GM23248 (cell line): ENCODE measurements around the gene CD1D.

Source experiments
- EZH2 ChIP-seq: fragments of 200-600 bp; sonication (generic); IDR thresholded peaks from 2 replicates; pipeline ENCODE4 v1.6.1; 2018; ENCODE audit warnings: antibody characterized with exemption, mild to moderate bottlenecking; ENCODE audit not compliant: insufficient read depth, poor library complexity, severe bottlenecking
- EZH2phosphoT487 ChIP-seq: fragments of 200-600 bp; sonication (generic); IDR thresholded peaks from 2 replicates; pipeline ENCODE4 v1.6.1; 2018; ENCODE audit warnings: antibody characterized with exemption, moderate library complexity, mild to moderate bottlenecking, low read depth; ENCODE audit not compliant: insufficient read depth

- TF ChIP-seq EZH2phosphoT487, result no peak
- TF ChIP-seq EZH2, result no peak
Measured at GRCh38 chr1:158149577-158150269, 31.0 kb upstream of the CD1D start.
